ENCODE results near the gene FCF1.

FCF1 gene

DNA sequence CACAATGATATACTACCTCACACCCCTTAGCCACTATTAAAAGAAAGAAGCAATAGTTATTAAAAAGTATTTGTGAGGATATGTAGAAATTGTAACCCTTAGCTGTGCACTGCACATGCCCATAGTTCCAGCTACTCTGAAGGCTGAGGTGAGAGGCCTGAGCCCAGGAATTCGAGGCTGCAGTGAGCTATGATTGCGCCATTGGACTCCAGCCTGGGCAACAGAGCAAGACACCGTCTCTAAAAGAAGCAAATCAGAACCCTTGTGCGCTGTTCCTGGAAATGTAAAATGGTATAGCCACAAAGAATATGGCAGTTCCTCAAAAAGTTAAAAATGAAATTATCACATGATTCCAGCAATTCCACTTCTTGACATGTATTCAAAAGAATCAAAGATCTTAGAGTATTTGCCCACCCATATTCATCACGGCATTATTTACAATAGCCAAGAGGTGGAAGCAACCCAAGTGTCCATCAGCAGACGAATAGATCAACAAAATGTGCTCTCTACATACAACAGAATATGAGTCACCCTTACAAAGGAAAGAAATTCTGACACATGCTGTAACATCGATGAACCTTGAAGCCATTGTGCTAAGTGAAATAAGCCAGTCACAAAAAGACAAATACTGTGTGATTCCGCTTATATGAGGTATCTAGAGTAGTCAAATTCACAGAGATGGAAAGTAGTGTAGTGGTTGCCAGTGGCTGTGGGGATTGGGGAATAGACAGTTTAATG, 26.5 kb downstream of the FCF1 start:
- no peaks in the 10 kb centered on the region for H3K27me3 ChIP-seq (ENCODE audit: control insufficient read depth, low read length)
- no peaks in the 10 kb centered on the region for H3K9me2 ChIP-seq (replicated peaks; ENCODE audit: control insufficient read depth, low read length)
- peaks cover 14% of the 10 kb centered on the region for H3K36me3 ChIP-seq (ENCODE audit: control insufficient read depth, low read length)
- no peaks in the 10 kb centered on the region for H3K79me2 ChIP-seq (ENCODE audit: control insufficient read depth, low read length)
- H3K9me3 ChIP-seq (ENCODE audit: control insufficient read depth, insufficient read depth, low read length) = no peaks in the 10 kb centered on the region
- H3K4me2 ChIP-seq (ENCODE audit: low read length) = no peak overlapping the region
- H3F3A ChIP-seq (ENCODE audit: control insufficient read depth, insufficient read depth) = no peaks in the 10 kb centered on the region
- no peak overlapping the region for H3K4me3 ChIP-seq (ENCODE audit: low read length)
- H3K4me1 ChIP-seq (ENCODE audit: control insufficient read depth, low read length) = no peaks in the 10 kb centered on the region
- TF ChIP-seq, protein P1, sequence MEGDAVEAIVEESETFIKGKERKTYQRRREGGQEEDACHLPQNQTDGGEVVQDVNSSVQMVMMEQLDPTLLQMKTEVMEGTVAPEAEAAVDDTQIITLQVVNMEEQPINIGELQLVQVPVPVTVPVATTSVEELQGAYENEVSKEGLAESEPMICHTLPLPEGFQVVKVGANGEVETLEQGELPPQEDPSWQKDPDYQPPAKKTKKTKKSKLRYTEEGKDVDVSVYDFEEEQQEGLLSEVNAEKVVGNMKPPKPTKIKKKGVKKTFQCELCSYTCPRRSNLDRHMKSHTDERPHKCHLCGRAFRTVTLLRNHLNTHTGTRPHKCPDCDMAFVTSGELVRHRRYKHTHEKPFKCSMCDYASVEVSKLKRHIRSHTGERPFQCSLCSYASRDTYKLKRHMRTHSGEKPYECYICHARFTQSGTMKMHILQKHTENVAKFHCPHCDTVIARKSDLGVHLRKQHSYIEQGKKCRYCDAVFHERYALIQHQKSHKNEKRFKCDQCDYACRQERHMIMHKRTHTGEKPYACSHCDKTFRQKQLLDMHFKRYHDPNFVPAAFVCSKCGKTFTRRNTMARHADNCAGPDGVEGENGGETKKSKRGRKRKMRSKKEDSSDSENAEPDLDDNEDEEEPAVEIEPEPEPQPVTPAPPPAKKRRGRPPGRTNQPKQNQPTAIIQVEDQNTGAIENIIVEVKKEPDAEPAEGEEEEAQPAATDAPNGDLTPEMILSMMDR (IDR thresholded peaks at IDR 0.05; ENCODE audit: low read depth, low read length, poor library complexity, severe bottlenecking) = no peak
- TF ChIP-seq EZH2phosphoT487 (IDR thresholded peaks at IDR 0.05; ENCODE audit: borderline replicate concordance, low read length) = no peak
- no peaks in the 10 kb centered on the region for H4K20me1 ChIP-seq (ENCODE audit: control insufficient read depth, insufficient read depth, low read depth, low read length)
- no peak overlapping the region for H3K27ac ChIP-seq (ENCODE audit: low read depth, low read length)

DNA sequence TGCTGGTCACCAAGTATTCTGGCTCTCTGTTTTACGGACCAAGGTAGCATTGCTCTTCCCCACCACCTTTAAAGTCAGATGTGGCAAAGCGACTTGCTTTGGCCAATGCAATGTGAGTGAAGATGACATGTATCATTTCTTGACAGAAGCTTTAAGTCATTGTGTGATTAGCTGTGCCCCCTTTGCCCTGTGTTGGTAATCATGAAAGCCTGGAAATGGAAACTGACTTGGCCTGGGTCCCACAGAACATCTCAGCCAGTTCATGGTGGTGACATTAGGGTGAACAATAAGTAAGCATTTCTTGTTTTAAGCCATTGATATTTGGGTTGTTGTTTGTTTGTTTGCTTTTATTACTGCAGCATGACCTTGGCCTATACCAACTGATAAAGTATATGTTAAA, 34.3 kb downstream of the FCF1 start:
- H3K4me3 ChIP-seq (ENCODE audit: low read length) = no peak overlapping the region
- H3K79me2 ChIP-seq (ENCODE audit: control insufficient read depth, low read length) = no peaks in the 10 kb centered on the region
- TF ChIP-seq, protein P1 (IDR thresholded peaks at IDR 0.05; ENCODE audit: low read depth, low read length, poor library complexity, severe bottlenecking) = no peak
- no peak for TF ChIP-seq EZH2phosphoT487 (IDR thresholded peaks at IDR 0.05; ENCODE audit: borderline replicate concordance, low read length)
- H3K27ac ChIP-seq (ENCODE audit: low read depth, low read length) = no peak overlapping the region
- H3K9me3 ChIP-seq (ENCODE audit: control insufficient read depth, insufficient read depth, low read length) = no peaks in the 10 kb centered on the region
- no peaks in the 10 kb centered on the region for H3K36me3 ChIP-seq (ENCODE audit: control insufficient read depth, low read length)
- no peaks in the 10 kb centered on the region for H3K4me1 ChIP-seq (ENCODE audit: control insufficient read depth, low read length)
- no peaks in the 10 kb centered on the region for H3K9me2 ChIP-seq (replicated peaks; ENCODE audit: control insufficient read depth, low read length)
- no peak overlapping the region for H3K4me2 ChIP-seq (ENCODE audit: low read length)
- no peaks in the 10 kb centered on the region for H3F3A ChIP-seq (ENCODE audit: control insufficient read depth, insufficient read depth)
- H3K27me3 ChIP-seq (ENCODE audit: control insufficient read depth, low read length) = no peaks in the 10 kb centered on the region
- H4K20me1 ChIP-seq (ENCODE audit: control insufficient read depth, insufficient read depth, low read depth, low read length) = no peaks in the 10 kb centered on the region

DNA sequence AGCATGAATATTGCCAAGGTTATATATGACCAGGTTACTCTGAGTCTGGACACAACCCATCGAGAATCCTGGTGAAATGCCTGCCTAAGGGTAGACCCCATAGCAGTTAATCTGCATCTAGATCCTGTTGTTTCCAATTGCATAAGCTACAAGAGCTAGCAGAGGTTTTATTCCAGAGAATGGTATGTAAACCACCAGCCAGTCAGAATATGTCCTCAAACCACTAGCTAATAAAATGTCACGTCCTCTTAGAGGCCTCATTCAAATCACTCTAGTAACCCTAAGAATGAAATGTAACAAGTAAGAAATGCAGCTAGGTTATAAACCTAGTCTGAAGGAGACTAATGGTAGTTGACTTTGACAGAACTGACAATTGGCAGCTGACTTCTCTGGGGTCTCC, 41.2 kb downstream of the FCF1 start:
- no peaks in the 10 kb centered on the region for H3K79me2 ChIP-seq (ENCODE audit: control insufficient read depth, low read length)
- no peaks in the 10 kb centered on the region for H3K27me3 ChIP-seq (ENCODE audit: control insufficient read depth, low read length)
- no peaks in the 10 kb centered on the region for H4K20me1 ChIP-seq (ENCODE audit: control insufficient read depth, insufficient read depth, low read depth, low read length)
- no peaks in the 10 kb centered on the region for H3F3A ChIP-seq (ENCODE audit: control insufficient read depth, insufficient read depth)
- no peak overlapping the region for H3K4me2 ChIP-seq (ENCODE audit: low read length)
- H3K4me1 ChIP-seq (ENCODE audit: control insufficient read depth, low read length) = no peaks in the 10 kb centered on the region
- H3K9me3 ChIP-seq (ENCODE audit: control insufficient read depth, insufficient read depth, low read length) = no peaks in the 10 kb centered on the region
- no peaks in the 10 kb centered on the region for H3K36me3 ChIP-seq (ENCODE audit: control insufficient read depth, low read length)
- no peak overlapping the region for H3K27ac ChIP-seq (ENCODE audit: low read depth, low read length)
- no peaks in the 10 kb centered on the region for H3K9me2 ChIP-seq (replicated peaks; ENCODE audit: control insufficient read depth, low read length)
- H3K4me3 ChIP-seq (ENCODE audit: low read length) = no peak overlapping the region
- no peak for TF ChIP-seq EZH2phosphoT487 (IDR thresholded peaks at IDR 0.05; ENCODE audit: borderline replicate concordance, low read length)
- TF ChIP-seq, protein P1 (IDR thresholded peaks at IDR 0.05; ENCODE audit: low read depth, low read length, poor library complexity, severe bottlenecking) = no peak

All from DOHH2 (cell line).